Astrocyte of the cerebellum (primary cell): ENCODE measurements around the gene RPS6KA4.

Experiments used
- DNase-seq: peaks from one replicate; pipeline ENCODE4 v3.0.0-alpha.2; 2011; ENCODE audit warnings: low read depth
- H3K4me3 ChIP-seq: 2 replicates; pipeline ENCODE4 v1.5.1; 2011; ENCODE audit warnings: mild to moderate bottlenecking, low read depth, low read length, moderate library complexity
- in situ Hi-C: cut with HindIII; loops from 2 replicates; pipeline ENCODE4 v1.10.0; 2017; ENCODE audit warnings: low sequenced_read_pairs
- TF ChIP-seq, protein P1 (sequence below): IDR thresholded peaks from 2 replicates; pipeline ENCODE4 v1.5.1; 2012; ENCODE audit warnings: low read length, low read depth, moderate library complexity, mild to moderate bottlenecking; ENCODE audit errors: missing control alignments

Gene RPS6KA4

DNA sequence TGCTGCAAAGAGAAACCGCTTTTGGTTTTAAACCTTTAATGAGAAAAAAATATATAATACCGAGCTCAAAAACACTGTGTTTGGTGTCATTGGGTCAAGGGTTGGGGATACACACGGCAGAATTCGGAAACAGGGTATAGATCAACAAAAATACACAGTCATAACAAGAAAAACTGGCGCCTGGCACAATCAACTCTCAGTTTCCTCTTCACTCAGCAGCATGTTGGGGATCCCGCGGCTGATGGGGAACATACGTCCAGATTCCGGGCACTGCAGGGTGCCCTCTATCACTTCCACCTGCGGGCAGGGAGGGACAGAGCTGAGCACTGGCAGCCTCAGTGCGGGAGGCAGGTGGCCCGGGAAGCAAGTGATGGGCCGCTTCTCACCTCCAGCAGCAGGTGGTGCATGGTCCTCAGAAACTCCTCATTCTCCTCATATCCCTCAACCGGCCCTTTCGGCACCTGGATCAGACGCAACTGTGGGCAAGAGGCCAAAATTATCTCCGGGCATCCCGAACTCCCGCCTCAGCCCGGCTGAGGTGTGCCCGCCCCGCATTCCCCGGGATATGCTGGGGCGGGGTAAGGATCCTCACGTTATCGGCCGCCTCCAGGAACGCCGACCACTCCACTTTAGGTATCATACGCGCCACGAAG is 42.2 kb upstream of the RPS6KA4 start:
- no peak for DNase-seq
- peak overlapping the region; percentile 90 for H3K4me3 ChIP-seq
- in situ Hi-C loops = no loop called here
- TF ChIP-seq, protein P1, sequence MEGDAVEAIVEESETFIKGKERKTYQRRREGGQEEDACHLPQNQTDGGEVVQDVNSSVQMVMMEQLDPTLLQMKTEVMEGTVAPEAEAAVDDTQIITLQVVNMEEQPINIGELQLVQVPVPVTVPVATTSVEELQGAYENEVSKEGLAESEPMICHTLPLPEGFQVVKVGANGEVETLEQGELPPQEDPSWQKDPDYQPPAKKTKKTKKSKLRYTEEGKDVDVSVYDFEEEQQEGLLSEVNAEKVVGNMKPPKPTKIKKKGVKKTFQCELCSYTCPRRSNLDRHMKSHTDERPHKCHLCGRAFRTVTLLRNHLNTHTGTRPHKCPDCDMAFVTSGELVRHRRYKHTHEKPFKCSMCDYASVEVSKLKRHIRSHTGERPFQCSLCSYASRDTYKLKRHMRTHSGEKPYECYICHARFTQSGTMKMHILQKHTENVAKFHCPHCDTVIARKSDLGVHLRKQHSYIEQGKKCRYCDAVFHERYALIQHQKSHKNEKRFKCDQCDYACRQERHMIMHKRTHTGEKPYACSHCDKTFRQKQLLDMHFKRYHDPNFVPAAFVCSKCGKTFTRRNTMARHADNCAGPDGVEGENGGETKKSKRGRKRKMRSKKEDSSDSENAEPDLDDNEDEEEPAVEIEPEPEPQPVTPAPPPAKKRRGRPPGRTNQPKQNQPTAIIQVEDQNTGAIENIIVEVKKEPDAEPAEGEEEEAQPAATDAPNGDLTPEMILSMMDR = no peak

DNA sequence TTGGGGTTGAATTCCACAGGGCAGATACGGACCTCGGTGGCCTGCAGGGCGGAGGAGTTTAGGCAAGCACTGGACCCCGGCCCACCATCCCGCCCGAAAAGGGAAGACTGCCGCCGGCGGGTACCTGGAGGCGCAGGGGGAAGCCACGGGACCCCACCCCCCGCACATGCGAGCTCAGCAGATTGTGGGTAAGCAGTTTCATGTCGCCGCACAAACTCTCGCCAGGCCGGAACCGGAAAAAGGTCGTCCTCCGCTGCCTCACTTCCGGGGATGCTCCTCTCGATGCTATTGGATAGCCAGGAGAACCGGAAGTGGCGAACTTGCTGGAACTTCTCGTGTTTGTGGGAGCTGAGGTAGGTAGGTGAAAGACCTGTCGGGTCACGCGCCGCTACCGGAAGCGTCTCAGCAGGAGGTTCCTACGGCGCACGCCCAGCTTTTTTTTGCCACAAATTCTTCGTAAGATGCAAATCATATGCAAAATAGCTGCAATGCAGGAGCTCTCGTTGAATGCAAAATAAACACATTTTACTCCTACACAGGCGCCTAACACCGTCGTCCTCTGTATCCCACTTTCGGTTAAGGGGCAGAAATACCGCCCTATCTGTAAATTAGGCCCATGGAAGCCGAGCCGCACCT is 41.5 kb upstream of the RPS6KA4 start, which contains the start of gene TRMT112:
Gene TRMT112, minus strand, starts transcription at position 235 of the 636 bp plus-strand sequence. Its CDS starts 33 bp downstream, at position 202.
- TF ChIP-seq, protein P1 = no peak
- H3K4me3 ChIP-seq = peak within 1 kb of the TSS; percentile 90
- in situ Hi-C loops = no loop called here
- peak; percentile 92 for DNase-seq

DNA sequence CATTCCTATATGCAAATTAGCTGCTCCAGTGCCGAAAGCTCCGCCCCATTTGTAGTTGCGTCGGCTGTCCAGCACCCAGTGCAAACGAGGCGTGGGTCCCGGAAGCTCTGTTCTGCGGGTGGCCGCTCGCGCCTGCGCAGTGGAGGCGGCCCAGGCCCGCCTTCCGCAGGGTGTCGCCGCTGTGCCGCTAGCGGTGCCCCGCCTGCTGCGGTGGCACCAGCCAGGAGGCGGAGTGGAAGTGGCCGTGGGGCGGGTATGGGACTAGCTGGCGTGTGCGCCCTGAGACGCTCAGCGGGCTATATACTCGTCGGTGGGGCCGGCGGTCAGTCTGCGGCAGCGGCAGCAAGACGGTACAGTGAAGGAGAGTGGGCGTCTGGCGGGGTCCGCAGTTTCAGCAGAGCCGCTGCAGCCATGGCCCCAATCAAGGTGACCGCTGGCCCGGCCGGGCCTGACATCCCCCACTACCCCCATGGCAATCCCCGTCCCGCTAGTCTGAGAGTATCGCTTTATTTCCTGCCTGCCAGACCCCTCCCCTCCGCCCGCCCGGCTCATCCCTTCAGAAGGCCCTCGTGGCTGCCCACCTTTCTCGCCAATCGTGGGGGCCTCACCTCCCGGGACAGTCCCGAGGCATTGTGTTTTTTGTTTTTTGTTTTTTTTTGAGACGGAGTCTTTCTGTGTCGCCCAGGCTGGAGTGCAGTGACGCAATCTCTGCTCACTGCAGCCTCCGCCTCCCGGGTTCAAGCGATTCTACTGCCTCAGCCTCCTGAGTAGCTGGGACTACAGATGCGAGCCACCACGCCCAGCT is 40.8 kb upstream of the RPS6KA4 start, which contains the start of gene PRDX5:
Gene PRDX5, plus strand, starts transcription at position 161 of the 805 bp plus-strand sequence. Its CDS starts 95 bp downstream, at position 256.
- TF ChIP-seq, protein P1 = peak; percentile 16
- in situ Hi-C loops = no loop called here
- peak within 1 kb of the TSS; percentile 90 for H3K4me3 ChIP-seq
- DNase-seq = peak; percentile 86

DNA sequence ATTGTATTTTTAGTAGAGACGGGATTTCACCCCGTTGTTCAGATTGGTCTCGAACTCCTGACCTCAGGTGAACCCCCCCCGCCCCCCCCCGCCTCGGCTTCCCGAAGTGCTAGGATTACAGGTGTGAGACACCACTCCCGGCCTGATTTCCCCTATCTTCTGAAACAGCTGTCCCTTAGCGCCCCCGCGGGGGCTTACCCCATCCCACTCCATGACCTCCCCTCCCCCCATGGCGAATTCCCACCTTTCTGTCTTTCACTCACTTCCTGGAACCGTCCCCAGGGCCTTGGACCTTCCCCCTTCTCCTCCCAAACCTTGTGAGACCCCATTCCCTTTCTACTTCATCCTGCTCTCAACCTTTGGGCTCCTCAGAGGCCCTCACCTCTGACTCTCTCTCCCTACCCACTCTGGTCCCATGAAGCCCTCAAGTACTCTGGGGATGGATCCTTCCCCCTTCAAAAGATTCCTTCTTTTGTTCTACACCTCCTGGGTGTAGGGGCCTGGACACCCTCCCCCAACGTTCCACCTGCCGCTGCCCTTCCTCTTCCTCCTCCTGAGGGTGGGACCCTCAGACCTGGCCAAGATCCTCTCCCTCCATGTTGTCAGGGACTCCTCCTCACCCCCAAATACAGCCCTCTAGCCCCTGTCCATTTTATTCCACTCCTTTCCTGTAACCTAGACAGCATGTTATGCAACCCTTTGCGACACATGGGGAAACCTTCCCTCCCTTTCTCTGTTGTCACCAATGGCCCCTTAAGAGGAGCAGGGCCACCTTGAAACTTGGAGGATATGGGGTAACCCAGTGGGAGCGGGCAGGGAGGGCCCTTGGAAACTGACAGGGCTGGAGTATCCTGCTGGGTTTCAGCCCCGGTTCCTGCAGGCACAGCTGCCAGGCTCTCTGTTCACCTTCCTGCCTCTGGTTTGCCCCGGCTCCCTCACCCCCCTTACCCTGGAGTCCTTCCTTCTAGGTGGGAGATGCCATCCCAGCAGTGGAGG is 39.9 kb upstream of the RPS6KA4 start:
- no peak for DNase-seq
- peak overlapping the region; percentile 90 for H3K4me3 ChIP-seq
- TF ChIP-seq, protein P1 = no peak
- in situ Hi-C loops = no loop called here

DNA sequence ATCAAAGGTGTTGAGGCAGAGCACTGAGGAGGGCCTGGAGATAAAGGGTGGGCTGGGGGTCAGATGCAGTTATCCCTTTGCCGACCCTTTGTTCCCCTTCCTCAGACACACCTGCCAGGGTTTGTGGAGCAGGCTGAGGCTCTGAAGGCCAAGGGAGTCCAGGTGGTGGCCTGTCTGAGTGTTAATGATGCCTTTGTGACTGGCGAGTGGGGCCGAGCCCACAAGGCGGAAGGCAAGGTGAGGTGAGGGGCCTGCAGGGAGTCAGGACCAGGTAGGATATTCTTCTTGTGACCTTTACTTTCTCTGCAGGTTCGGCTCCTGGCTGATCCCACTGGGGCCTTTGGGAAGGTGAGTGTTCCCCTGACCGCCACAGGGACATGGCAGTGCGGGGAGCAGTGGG is 38.4 kb upstream of the RPS6KA4 start:
- in situ Hi-C loops = loop anchor here (10.0 kb wide), 1 partner anchor 56 kb away; no protein-coding TSS in a partner anchor
- TF ChIP-seq, protein P1 = no peak
- no peak for DNase-seq
- H3K4me3 ChIP-seq = no peak overlapping the region
